ENCODE data around the gene CDYL2.

GRCh38 chr16:80614908-80615671 is 189.3 kb downstream of the CDYL2 start:
- TF ChIP-seq POLR2A (IDR thresholded peaks at IDR 0.05) (no peak), EP300 (IDR thresholded peaks at IDR 0.05; ENCODE audit: low read depth) (no peak), CTCF (IDR thresholded peaks at IDR 0.05) (no peak), POLR2AphosphoS5 (IDR thresholded peaks at IDR 0.05) (no peak)
